HG03442 (cell line): ENCODE measurements around the gene FAT2.

Experiments
- ATAC-seq: cut with Tn5 transposase; IDR thresholded peaks from one replicate; pipeline ENCODE4 v1.9.1; 2021; ENCODE audit warnings: mild to moderate bottlenecking, moderate library complexity; ENCODE audit not compliant: unreplicated experiment

The FAT2 gene

GRCh38 chr5:151557951-151558350, 33.2 kb downstream of the FAT2 start:
- no peak for ATAC-seq

- ATAC-seq = no peak
These were observed 33.7 kb downstream of the FAT2 start for GRCh38 chr5:151557466-151557865.

- no peak for ATAC-seq
These were observed 34.3 kb downstream of the FAT2 start for GRCh38 chr5:151556806-151557205.

GRCh38 chr5:151555760-151556576, 35.2 kb downstream of the FAT2 start:
- ATAC-seq = no peak

- no peak for ATAC-seq
These were observed 37.4 kb downstream of the FAT2 start for GRCh38 chr5:151553695-151554094.

GRCh38 chr5:151553130-151553670, 37.9 kb downstream of the FAT2 start:
- ATAC-seq = no peak

GRCh38 chr5:151551985-151552384, 39.1 kb downstream of the FAT2 start:
- ATAC-seq = no peak

- no peak for ATAC-seq
These were observed 41.0 kb downstream of the FAT2 start for GRCh38 chr5:151550146-151550545.

GRCh38 chr5:151549713-151550112, 41.4 kb downstream of the FAT2 start:
- ATAC-seq = no peak

GRCh38 chr5:151547364-151547763, 43.8 kb downstream of the FAT2 start:
- no peak for ATAC-seq

- ATAC-seq = no peak
These were observed 49.6 kb downstream of the FAT2 start for GRCh38 chr5:151541571-151541970.
